Measurements from ENCODE around the gene MRM1.

Gene MRM1

GRCh38 chr17:36632916-36633771, 31.8 kb downstream of the MRM1 start:
- DNase-seq (ENCODE audit: low spot score): no peak

GRCh38 chr17:36640346-36640745, 39.0 kb downstream of the MRM1 start:
- no peak for DNase-seq (ENCODE audit: low spot score)

GRCh38 chr17:36640836-36641235, 39.5 kb downstream of the MRM1 start:
- no peak for DNase-seq (ENCODE audit: low spot score)

- DNase-seq (ENCODE audit: low spot score): no peak
Measured at GRCh38 chr17:36641331-36641876, 40.0 kb downstream of the MRM1 start.

- no peak for DNase-seq (ENCODE audit: low spot score)
Measured at GRCh38 chr17:36641877-36642845, 40.8 kb downstream of the MRM1 start.

- no peak for DNase-seq (ENCODE audit: low spot score)
Measured at GRCh38 chr17:36643086-36643685, 41.8 kb downstream of the MRM1 start.

GRCh38 chr17:36645422-36645821, 44.0 kb downstream of the MRM1 start:
- DNase-seq (ENCODE audit: low spot score): no peak

GRCh38 chr17:36647636-36648035, 46.3 kb downstream of the MRM1 start:
- no peak for DNase-seq (ENCODE audit: low spot score)

GRCh38 chr17:36650096-36650775, 48.9 kb downstream of the MRM1 start:
- no peak for DNase-seq (ENCODE audit: low spot score)

- DNase-seq (ENCODE audit: low spot score): no peak
Measured at GRCh38 chr17:36653374-36653773, 52.0 kb downstream of the MRM1 start.

- no peak for DNase-seq (ENCODE audit: low spot score)
Measured at GRCh38 chr17:36653856-36654255, 52.5 kb downstream of the MRM1 start.

GRCh38 chr17:36655726-36656125, 54.3 kb downstream of the MRM1 start:
- DNase-seq (ENCODE audit: low spot score): no peak

GRCh38 chr17:36657390-36657762, 56.0 kb downstream of the MRM1 start:
- no peak for DNase-seq (ENCODE audit: low spot score)

- DNase-seq (ENCODE audit: low spot score): no peak
Measured at GRCh38 chr17:36657763-36658490, 56.5 kb downstream of the MRM1 start.

Measured in pons (tissue), 1 donor.